Calu3 (cell line): ENCODE data around the gene MATN3. TPM values are rescaled to one million over a fixed set of nuclear protein-coding genes. Genes with fewer than 3 reads are reported as not detected.

ENCODE experiments used
- BruUV-seq: library from RNA; stranded (reverse); fragments of 400-500 nt; replicated peaks from 2 replicates; lab custom pipeline; 2021; lab: Mats Ljungman, UMichigan
- CTCF ChIA-PET: fragments of 300-600 bp; sonication (Branson Sonifier 250); formaldehyde crosslinking; loops from one replicate; lab custom pipeline; 2022; ENCODE audit warnings: antibody characterized with exemption; lab: Charles Lee
- DNase-seq: peaks from one replicate; pipeline ENCODE4 v3.0.0; 2022
- H3K27ac Mint-ChIP-seq: one replicate; pipeline ENCODE4 v1.8.0; 2022; ENCODE audit warnings: mixed read lengths; ENCODE audit not compliant: unreplicated experiment
- H3K27me3 Mint-ChIP-seq: one replicate; pipeline ENCODE4 v1.8.0; 2022; ENCODE audit warnings: mixed read lengths; ENCODE audit not compliant: unreplicated experiment
- H3K36me3 Mint-ChIP-seq: one replicate; pipeline ENCODE4 v1.8.0; 2022; ENCODE audit warnings: mild to moderate bottlenecking, moderate library complexity, mixed read lengths; ENCODE audit not compliant: insufficient read depth, unreplicated experiment
- H3K4me1 Mint-ChIP-seq: one replicate; pipeline ENCODE4 v1.8.0; 2022; ENCODE audit warnings: mild to moderate bottlenecking, low read depth, mixed read lengths; ENCODE audit not compliant: unreplicated experiment
- H3K4me3 Mint-ChIP-seq: one replicate; pipeline ENCODE4 v1.8.0; 2022; ENCODE audit warnings: mild to moderate bottlenecking, low read depth, moderate library complexity, mixed read lengths; ENCODE audit not compliant: unreplicated experiment
- H3K9me3 Mint-ChIP-seq: one replicate; pipeline ENCODE4 v1.8.0; 2022; ENCODE audit warnings: low read depth, mixed read lengths; ENCODE audit not compliant: unreplicated experiment
- intact Hi-C: fragments of 100-400 bp; cut with micrococcal nuclease; formaldehyde crosslinking; loops from one replicate; pipeline ENCODE4 v1.10.0; 2022; ENCODE audit not compliant: unreplicated experiment
- total RNA-seq: library from RNA; stranded (reverse); gene quantifications from 2 replicates; pipeline ENCODE4 v1.2.3, GENCODE V29; 2022
- TF ChIP-seq, protein P1 (sequence below): fragments of 200-600 bp; IDR thresholded peaks from one replicate; pipeline ENCODE4 v1.8.0; 2022; ENCODE audit warnings: antibody characterized with exemption; ENCODE audit not compliant: unreplicated experiment

MATN3 gene
- total RNA-seq, 1 experiment from 2014 or later: 3.4 TPM

DNA sequence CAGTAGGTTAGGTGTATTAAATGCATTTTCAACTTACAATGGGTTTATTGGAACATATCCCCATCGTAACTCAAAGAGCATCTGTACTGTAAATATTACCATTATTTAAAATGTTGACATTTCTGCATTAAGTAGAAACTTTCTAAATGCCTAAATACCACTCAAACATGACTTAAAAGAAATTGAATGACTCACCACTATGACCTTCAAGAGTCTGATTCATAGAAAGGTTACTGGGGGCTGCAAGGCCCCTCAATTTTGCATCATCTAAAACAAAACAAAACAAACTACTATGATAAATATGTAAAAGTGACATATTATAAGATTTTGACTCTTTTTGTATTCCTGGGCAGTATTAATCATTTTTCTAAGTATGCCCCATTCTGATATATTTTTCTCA is 30.2 kb downstream of the MATN3 start:
- peaks cover 7% of the 10 kb centered on the region for H3K4me1 Mint-ChIP-seq
- CTCF ChIA-PET: no interaction called here
- no peak overlapping the region for H3K27ac Mint-ChIP-seq
- H3K9me3 Mint-ChIP-seq: no peaks in the 10 kb centered on the region
- no peaks in the 10 kb centered on the region for H3K27me3 Mint-ChIP-seq
- H3K36me3 Mint-ChIP-seq: peaks cover 11% of the 10 kb centered on the region
- intact Hi-C loops: no loop called here
- no peak for DNase-seq
- no peak overlapping the region for H3K4me3 Mint-ChIP-seq
- BruUV-seq: no TSS peak
- TF ChIP-seq, protein P1, sequence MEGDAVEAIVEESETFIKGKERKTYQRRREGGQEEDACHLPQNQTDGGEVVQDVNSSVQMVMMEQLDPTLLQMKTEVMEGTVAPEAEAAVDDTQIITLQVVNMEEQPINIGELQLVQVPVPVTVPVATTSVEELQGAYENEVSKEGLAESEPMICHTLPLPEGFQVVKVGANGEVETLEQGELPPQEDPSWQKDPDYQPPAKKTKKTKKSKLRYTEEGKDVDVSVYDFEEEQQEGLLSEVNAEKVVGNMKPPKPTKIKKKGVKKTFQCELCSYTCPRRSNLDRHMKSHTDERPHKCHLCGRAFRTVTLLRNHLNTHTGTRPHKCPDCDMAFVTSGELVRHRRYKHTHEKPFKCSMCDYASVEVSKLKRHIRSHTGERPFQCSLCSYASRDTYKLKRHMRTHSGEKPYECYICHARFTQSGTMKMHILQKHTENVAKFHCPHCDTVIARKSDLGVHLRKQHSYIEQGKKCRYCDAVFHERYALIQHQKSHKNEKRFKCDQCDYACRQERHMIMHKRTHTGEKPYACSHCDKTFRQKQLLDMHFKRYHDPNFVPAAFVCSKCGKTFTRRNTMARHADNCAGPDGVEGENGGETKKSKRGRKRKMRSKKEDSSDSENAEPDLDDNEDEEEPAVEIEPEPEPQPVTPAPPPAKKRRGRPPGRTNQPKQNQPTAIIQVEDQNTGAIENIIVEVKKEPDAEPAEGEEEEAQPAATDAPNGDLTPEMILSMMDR: no peak

DNA sequence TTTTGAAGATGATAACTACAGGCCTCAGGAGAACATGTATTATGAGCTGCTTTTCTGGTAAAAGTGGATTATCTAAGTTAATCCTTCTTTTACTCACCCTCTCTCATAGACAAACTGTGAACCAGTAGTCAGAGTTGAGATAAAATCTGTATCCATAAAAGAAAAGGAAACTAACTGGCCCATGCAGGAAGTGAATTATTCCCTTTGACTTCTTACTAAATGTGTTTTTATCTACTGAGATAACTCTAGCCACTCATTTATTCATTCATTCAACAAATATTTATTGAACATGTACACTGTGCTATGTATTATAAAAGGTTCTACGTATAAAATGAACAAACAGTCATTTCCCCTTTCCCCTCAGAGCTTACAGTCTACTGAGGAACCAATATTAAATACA is 32.5 kb downstream of the MATN3 start:
- DNase-seq: no peak
- Mint-ChIP-seq H3K27ac (no peak overlapping the region), H3K27me3 (no peaks in the 10 kb centered on the region), H3K9me3 (no peaks in the 10 kb centered on the region), H3K4me1 (peaks cover 7% of the 10 kb centered on the region), H3K36me3 (peaks cover 11% of the 10 kb centered on the region), H3K4me3 (no peak overlapping the region)
- CTCF ChIA-PET: no interaction called here
- BruUV-seq: no TSS peak
- intact Hi-C loops: no loop called here
- TF ChIP-seq, protein P1: no peak

DNA sequence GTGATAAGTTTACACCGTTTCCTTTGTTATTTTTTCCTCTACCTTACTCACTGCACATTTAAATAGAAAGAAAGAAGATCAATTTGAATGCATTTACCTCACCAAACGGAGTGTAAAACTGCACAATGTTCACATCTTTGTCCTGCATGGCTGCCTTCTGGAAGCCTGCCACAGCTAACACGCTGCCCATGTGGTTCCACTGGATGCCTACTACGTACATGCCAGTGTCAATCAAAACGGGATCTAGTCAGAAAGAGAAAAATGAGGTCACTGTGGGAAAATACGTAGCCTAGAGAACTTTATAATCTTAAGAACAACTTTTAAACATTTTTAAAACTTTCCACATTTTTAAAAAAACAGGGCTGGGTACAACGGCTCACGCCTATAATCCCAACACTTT is 39.0 kb downstream of the MATN3 start:
- H3K4me1 Mint-ChIP-seq: no peaks in the 10 kb centered on the region
- BruUV-seq: no TSS peak
- no peaks in the 10 kb centered on the region for H3K9me3 Mint-ChIP-seq
- no peaks in the 10 kb centered on the region for H3K36me3 Mint-ChIP-seq
- H3K27me3 Mint-ChIP-seq: no peaks in the 10 kb centered on the region
- no peak for DNase-seq
- CTCF ChIA-PET: no interaction called here
- intact Hi-C loops: no loop called here
- no peak overlapping the region for H3K4me3 Mint-ChIP-seq
- H3K27ac Mint-ChIP-seq: no peak overlapping the region
- TF ChIP-seq, protein P1: no peak

DNA sequence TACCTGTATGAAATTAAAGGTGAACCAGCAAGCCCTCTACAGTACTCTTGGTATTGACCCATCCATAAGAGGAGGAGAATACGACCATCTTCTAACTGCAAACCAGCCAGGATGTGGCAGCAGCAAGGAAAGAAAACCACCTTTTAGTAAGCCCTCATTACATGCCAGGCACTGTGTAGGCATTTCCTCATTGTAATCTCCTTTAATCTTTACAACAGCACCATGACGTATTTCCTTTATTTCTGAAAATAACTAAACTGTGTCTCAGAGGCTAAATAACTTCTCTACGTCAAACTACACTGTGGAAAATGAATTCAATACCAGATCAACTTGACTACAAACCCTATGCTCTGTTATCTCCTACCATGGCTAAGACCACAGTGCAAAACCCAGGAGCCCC is 40.8 kb downstream of the MATN3 start:
- Mint-ChIP-seq H3K27ac (no peak overlapping the region), H3K9me3 (no peaks in the 10 kb centered on the region), H3K4me1 (no peaks in the 10 kb centered on the region), H3K27me3 (no peaks in the 10 kb centered on the region), H3K36me3 (no peaks in the 10 kb centered on the region), H3K4me3 (no peak overlapping the region)
- intact Hi-C loops: no loop called here
- no TSS peak for BruUV-seq
- no peak for DNase-seq
- CTCF ChIA-PET: no interaction called here
- TF ChIP-seq, protein P1: no peak
